Measurements from ENCODE around the gene SLC25A30. TPM values are rescaled to one million over a fixed set of nuclear protein-coding genes. Genes with fewer than 3 reads are reported as not detected.
"Not testable (repeated sequence)": the region's sequence is repeated elsewhere in the genome, so short reads cannot be mapped to it uniquely, and the experiment has no call there.

SLC25A30 gene
- total RNA-seq, 1 donor from 2014 or later: 31.4 TPM

DNA sequence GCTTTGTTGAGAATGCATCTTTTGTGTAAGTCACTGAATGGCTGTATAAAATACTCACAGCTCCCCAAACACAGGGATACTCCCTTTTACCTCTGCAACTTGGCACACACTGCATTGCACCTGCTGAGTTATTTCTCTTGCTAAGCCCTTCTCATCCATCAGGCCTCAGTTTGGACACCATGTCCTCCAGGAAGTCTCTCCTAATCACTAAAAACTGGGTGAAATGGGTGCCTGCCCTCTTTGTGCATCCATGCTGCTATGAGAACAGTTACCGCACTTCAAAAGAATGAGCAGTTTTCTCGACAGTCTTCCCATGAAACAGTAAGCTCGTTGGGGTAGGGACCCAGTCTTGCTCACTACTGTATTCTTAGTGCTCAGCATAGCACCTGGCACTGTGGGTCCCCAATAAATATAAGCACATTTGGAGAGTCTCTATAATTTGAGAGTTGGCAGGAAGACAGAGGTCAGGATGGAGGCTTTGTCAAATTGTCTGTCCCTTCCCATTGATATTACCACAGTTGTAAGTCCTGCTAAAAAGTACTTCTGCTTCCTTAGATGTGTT lies 4.6 kb upstream of the SLC25A30 start:
- no peaks in the 10 kb centered on the region for H3K36me3 ChIP-seq
- DNase-seq (no peak), ATAC-seq (no peak)
- TF ChIP-seq, protein P1, sequence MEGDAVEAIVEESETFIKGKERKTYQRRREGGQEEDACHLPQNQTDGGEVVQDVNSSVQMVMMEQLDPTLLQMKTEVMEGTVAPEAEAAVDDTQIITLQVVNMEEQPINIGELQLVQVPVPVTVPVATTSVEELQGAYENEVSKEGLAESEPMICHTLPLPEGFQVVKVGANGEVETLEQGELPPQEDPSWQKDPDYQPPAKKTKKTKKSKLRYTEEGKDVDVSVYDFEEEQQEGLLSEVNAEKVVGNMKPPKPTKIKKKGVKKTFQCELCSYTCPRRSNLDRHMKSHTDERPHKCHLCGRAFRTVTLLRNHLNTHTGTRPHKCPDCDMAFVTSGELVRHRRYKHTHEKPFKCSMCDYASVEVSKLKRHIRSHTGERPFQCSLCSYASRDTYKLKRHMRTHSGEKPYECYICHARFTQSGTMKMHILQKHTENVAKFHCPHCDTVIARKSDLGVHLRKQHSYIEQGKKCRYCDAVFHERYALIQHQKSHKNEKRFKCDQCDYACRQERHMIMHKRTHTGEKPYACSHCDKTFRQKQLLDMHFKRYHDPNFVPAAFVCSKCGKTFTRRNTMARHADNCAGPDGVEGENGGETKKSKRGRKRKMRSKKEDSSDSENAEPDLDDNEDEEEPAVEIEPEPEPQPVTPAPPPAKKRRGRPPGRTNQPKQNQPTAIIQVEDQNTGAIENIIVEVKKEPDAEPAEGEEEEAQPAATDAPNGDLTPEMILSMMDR (IDR thresholded peaks at IDR 0.05): no peak
- H3K27me3 ChIP-seq: no peaks in the 10 kb centered on the region
- H3K4me3 ChIP-seq: no peak overlapping the region
- no peaks in the 10 kb centered on the region for H3K4me1 ChIP-seq
- no peaks in the 10 kb centered on the region for H3K9me3 ChIP-seq
- H3K27ac ChIP-seq: no peak overlapping the region
- intact Hi-C loops (cut with DNase I): no loop called here

DNA sequence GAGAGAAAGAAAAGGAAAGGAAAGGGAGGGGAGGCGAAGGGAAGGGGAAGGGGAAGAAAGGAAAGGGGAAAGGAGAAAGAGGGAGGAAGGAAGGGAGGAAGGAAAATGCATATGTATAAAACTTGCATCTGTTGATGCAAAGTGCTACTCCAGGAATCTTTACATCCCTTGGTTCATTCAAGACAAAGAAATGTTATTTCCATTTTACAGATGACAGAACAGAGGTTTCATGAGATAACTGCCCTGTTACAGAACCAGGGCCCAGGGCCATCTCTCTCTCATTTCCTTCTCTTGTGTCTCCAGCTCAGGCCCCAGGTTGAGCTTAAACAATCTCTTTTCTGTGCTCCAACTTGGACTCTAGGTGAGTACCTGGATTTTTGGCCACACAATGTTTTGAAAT lies 1.8 kb upstream of the SLC25A30 start:
- no peak overlapping the region for H3K4me3 ChIP-seq

DNA sequence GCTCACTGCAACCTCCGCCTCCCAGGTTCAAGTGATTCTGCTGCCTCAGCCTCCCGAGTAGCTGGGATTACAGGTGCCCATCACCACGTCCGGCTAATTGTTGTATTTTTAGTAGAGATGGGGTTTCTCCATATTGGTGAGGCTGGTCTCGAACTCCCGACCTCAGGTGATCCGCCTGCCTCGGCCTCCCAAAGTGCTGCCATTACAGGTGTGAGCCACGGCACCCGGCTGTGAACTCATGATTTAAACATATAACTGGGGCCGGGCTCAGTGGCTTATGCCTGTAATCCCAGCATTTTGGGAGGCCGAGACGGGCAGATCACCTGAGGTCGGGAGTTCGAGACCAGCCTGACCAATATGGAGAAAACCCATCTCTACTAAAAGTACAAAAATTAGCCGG lies 1.2 kb upstream of the SLC25A30 start:
- H3K9me3 ChIP-seq; H3K4me3 ChIP-seq; intact Hi-C loops (cut with DNase I); H3K27me3 ChIP-seq; H3K36me3 ChIP-seq; ATAC-seq; H3K27ac ChIP-seq; DNase-seq: not testable (repeated sequence)
- peaks cover 18% of the 10 kb centered on the region for H3K4me1 ChIP-seq

More for the DNA sequence above, 1.8 kb upstream of the SLC25A30 start:
- no peak for ATAC-seq
- intact Hi-C loops (cut with DNase I): no loop called here
- H3K27ac ChIP-seq: no peak overlapping the region
- TF ChIP-seq, protein P1 (IDR thresholded peaks at IDR 0.05): no peak
- H3K27me3 ChIP-seq: no peaks in the 10 kb centered on the region
- H3K36me3 ChIP-seq: no peaks in the 10 kb centered on the region
- no peak for DNase-seq
- peaks cover 15% of the 10 kb centered on the region for H3K4me1 ChIP-seq
- no peaks in the 10 kb centered on the region for H3K9me3 ChIP-seq

DNA sequence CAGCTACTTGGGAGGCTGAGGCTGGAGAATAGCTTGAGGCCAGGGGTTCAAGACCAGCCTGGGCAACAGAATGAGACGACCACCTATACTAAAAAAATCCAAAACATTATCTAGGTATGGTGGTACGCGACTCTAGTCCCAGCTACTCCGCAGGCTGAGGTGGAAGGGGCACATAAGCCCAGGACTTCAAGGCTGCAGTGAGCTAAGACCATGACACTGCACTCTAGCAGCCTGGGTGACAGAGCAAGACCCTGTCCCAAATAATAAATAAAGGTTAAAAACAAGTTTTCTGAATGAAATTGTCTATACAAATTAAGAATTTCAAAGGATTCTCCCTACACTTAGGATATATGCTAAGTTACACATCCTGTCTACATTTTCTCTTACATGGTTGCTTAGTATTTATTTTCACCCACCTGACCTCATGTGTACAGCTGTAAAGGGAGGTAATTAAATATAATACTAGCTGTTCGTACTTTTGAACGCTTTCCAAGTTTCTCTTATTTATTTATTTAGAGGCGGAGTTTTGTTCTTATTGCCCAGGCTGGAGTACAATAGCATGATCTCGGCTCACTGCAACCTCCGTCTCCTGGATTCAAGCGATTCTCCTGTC lies 1.6 kb downstream of the SLC25A30 start:
- DNase-seq: no peak
- intact Hi-C loops (cut with DNase I): no loop called here

DNA sequence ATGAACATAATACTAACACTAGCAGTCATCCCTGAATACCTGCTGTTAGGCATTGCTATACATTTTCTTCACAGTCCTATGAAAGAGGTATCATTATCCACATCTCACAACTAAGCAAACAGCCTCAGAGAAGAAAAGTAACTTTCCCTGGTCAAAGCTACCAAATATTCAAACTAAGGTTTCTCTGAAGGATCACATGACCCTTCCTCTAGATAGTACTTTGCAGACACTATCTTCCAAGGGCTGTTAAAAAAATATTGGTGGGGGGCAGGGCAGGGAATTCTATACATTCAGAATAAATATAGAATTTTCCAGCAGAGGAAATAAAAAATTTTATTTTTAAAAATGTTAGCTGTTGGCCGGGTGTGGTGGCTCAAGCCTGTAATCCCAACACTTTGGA lies 3.1 kb downstream of the SLC25A30 start:
- H3K27me3 ChIP-seq: no peaks in the 10 kb centered on the region
- no peaks in the 10 kb centered on the region for H3K9me3 ChIP-seq
- TF ChIP-seq, protein P1 (IDR thresholded peaks at IDR 0.05): no peak
- H3K4me3 ChIP-seq: peak overlapping the region; percentile 40
- ATAC-seq (no peak), DNase-seq (no peak)
- intact Hi-C loops (cut with DNase I): no loop called here
- peaks cover 12% of the 10 kb centered on the region for H3K36me3 ChIP-seq
- peaks cover 33% of the 10 kb centered on the region for H3K4me1 ChIP-seq
- peak overlapping the region; percentile 85 for H3K27ac ChIP-seq

More for the DNA sequence above, 1.6 kb downstream of the SLC25A30 start:
- no peaks in the 10 kb centered on the region for H3K36me3 ChIP-seq
- H3K27ac ChIP-seq: peak overlapping the region; percentile 92
- H3K9me3 ChIP-seq: no peaks in the 10 kb centered on the region
- peak overlapping the region; percentile 88 for H3K4me3 ChIP-seq
- no peak for ATAC-seq
- TF ChIP-seq, protein P1 (IDR thresholded peaks at IDR 0.05): no peak
- peaks cover 33% of the 10 kb centered on the region for H3K4me1 ChIP-seq
- H3K27me3 ChIP-seq: no peaks in the 10 kb centered on the region

DNA sequence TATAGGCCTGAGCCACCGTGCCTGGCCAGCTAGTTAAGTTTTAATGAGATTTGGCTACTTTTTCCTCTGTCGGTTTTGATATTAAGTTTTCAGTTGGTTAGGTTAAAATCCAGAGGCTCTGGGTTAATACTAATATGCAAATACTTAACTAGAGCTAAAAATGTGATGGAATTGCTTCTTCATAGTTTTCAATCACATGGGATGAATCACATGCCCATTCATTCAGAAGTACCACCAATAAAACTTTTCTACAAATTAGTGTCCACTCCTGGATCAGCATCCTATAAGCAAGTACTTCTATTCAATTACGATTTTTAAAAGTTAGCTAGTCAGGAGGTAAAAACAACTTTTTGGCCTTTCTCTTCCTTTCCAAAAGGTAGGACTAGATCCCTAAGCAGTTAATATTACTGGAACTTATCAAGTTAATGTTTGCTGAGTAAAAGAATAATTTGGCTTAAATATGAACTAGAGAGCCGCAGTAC lies 4.3 kb downstream of the SLC25A30 start:
- Histone ChIP-seq H3K36me3 (peaks cover 24% of the 10 kb centered on the region), H3K4me3 (peak overlapping the region; percentile 40), H3K27ac (peak overlapping the region; percentile 66), H3K27me3 (no peaks in the 10 kb centered on the region), H3K4me1 (peaks cover 33% of the 10 kb centered on the region), H3K9me3 (no peaks in the 10 kb centered on the region)
- TF ChIP-seq, protein P1 (IDR thresholded peaks at IDR 0.05): no peak
- no peak for DNase-seq
- no peak for ATAC-seq
- intact Hi-C loops (cut with DNase I): no loop called here

Data from upper lobe of right lung (tissue), 1 donor.